HepG2 (cell line): ENCODE measurements around the gene LIMA1.

Source experiments
- EP300 ChIP-seq, 3 experiments: sonication (generic) in 1 of 3; formaldehyde crosslinking in 1 of 3; IDR thresholded peaks; 2 replicates each; pipeline versions ENCODE4 v1.5.1 to v1.6.1; 2011 to 2020; ENCODE audit warnings: low read depth in 2 of 3, low read length in 2 of 3, borderline replicate concordance in 1 of 3, improper control_type of control experiment in 1 of 3, mild to moderate bottlenecking in 1 of 3, missing genetic modification reagents in 1 of 3, moderate library complexity in 1 of 3
- IRF2 ChIP-seq: IDR thresholded peaks from 2 replicates; pipeline ENCODE4 v1.6.1; 2018; ENCODE audit warnings: missing genetic modification reagents, missing compliant biosample characterization
- NR2F6 ChIP-seq, 2 experiments: IDR thresholded peaks; 2 replicates each; pipeline ENCODE4 v1.6.1; 2016; ENCODE audit warnings: antibody characterized with exemption in 1 of 2, mild to moderate bottlenecking in 1 of 2
- TF ChIP-seq, protein P1 (sequence below): sonication (generic); formaldehyde crosslinking; IDR thresholded peaks from 2 replicates; pipeline ENCODE4 v1.5.0; 2020; ENCODE audit warnings: missing genetic modification reagents
- TF ChIP-seq, protein P2 (sequence below): sonication (generic); formaldehyde crosslinking; IDR thresholded peaks from 2 replicates; pipeline ENCODE4 v1.4.0; 2020; ENCODE audit warnings: missing genetic modification reagents, borderline replicate concordance

DNA sequence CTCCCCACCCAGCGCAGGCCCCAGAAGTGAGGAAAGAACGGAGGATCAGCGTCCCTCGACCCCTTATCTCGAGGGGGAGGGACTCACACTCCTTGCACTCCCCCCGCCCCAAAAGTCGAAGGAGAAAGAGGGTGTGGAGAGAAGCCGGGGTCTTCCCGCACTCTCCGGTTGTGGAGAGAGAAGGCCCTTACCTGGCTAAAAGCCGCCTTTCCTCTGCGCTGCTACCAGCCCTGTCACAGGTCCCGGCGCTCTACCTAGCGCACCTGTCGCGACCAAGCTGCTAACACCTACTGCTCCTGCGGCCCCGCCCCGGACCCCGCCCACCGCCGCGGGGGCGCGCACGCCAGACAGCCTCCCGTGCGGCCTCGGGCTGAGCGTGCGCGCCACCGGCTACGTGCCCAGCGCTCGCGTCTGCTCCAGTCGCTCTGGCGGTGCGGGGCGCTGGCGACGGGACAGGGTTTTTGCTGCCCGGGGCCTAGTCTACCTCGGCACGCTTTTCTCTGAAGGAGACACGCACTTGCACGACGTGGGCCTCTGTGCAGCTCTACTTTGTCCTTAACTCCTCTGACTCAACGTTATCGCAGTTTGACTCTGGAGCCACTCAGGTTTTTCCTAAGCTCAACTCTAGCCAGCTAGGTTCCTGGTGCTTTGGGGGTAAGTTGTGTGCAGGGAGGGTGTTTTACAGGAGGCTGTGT, at the start of gene LIMA1:
- TF ChIP-seq NR2F6 (IDR thresholded peaks at IDR 0.05) (no peak), NR2F6 (CRISPR knock-in tag; IDR thresholded peaks at IDR 0.05) (no peak), EP300 (IDR thresholded peaks at IDR 0.05; ENCODE audit: low read depth in 2 of 2, low read length in 2 of 2) (no peak), EP300 (CRISPR knock-in tag; IDR thresholded peaks at IDR 0.05; ENCODE audit: borderline replicate concordance) (no peak), IRF2 (no peak)
- TF ChIP-seq, protein P1, sequence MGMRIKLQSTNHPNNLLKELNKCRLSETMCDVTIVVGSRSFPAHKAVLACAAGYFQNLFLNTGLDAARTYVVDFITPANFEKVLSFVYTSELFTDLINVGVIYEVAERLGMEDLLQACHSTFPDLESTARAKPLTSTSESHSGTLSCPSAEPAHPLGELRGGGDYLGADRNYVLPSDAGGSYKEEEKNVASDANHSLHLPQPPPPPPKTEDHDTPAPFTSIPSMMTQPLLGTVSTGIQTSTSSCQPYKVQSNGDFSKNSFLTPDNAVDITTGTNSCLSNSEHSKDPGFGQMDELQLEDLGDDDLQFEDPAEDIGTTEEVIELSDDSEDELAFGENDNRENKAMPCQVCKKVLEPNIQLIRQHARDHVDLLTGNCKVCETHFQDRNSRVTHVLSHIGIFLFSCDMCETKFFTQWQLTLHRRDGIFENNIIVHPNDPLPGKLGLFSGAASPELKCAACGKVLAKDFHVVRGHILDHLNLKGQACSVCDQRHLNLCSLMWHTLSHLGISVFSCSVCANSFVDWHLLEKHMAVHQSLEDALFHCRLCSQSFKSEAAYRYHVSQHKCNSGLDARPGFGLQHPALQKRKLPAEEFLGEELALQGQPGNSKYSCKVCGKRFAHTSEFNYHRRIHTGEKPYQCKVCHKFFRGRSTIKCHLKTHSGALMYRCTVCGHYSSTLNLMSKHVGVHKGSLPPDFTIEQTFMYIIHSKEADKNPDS (CRISPR knock-in tag): no peak
- TF ChIP-seq, protein P2, sequence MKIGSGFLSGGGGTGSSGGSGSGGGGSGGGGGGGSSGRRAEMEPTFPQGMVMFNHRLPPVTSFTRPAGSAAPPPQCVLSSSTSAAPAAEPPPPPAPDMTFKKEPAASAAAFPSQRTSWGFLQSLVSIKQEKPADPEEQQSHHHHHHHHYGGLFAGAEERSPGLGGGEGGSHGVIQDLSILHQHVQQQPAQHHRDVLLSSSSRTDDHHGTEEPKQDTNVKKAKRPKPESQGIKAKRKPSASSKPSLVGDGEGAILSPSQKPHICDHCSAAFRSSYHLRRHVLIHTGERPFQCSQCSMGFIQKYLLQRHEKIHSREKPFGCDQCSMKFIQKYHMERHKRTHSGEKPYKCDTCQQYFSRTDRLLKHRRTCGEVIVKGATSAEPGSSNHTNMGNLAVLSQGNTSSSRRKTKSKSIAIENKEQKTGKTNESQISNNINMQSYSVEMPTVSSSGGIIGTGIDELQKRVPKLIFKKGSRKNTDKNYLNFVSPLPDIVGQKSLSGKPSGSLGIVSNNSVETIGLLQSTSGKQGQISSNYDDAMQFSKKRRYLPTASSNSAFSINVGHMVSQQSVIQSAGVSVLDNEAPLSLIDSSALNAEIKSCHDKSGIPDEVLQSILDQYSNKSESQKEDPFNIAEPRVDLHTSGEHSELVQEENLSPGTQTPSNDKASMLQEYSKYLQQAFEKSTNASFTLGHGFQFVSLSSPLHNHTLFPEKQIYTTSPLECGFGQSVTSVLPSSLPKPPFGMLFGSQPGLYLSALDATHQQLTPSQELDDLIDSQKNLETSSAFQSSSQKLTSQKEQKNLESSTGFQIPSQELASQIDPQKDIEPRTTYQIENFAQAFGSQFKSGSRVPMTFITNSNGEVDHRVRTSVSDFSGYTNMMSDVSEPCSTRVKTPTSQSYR: peak; percentile 27; the same call in 1 of the 2 replicates
